Keratinocyte (primary cell): ENCODE results near the gene LAMB4. TPM values are rescaled to one million over a fixed set of nuclear protein-coding genes. Genes with fewer than 3 reads are reported as not detected.

Source experiments
- DNase-seq: peaks from one replicate; pipeline ENCODE4 v3.0.0-alpha.2; 2011; ENCODE audit warnings: low read depth, missing footprints, low spot score
- FAIRE-seq: peaks from 2 replicates; lab custom pipeline; 2011; peaks lifted over from hg19 to GRCh38; lab: Jason Lieb, UNC
- H2AFZ ChIP-seq: 2 replicates; pipeline ENCODE4 v1.6.0; 2012; ENCODE audit warnings: low read length, control low read depth, inconsistent platforms; ENCODE audit not compliant: control insufficient read depth
- H3K27ac ChIP-seq: 2 replicates; pipeline ENCODE4 v1.5.1; 2011; ENCODE audit warnings: low read length; ENCODE audit not compliant: control insufficient read depth, insufficient read depth
- H3K27me3 ChIP-seq: 3 replicates; pipeline ENCODE4 v1.6.0; 2011; ENCODE audit warnings: low read length; ENCODE audit not compliant: control insufficient read depth, insufficient read depth; ENCODE audit errors: extremely low read depth
- H3K36me3 ChIP-seq, 2 experiments: 2 replicates in 1 of 2; 3 replicates in 1 of 2; pipeline ENCODE4 v1.5.1; 2011; ENCODE audit warnings: low read length in 2 of 2, mild to moderate bottlenecking in 1 of 2; ENCODE audit not compliant: control insufficient read depth in 2 of 2, insufficient read depth in 2 of 2; ENCODE audit errors: extremely low read depth in 1 of 2
- H3K4me1 ChIP-seq: 3 replicates; pipeline ENCODE4 v1.5.1; 2011; ENCODE audit warnings: low read length; ENCODE audit not compliant: control insufficient read depth, insufficient read depth; ENCODE audit errors: extremely low read depth
- H3K4me2 ChIP-seq: 3 replicates; pipeline ENCODE4 v1.6.0; 2011; ENCODE audit warnings: low read depth, low read length; ENCODE audit not compliant: control insufficient read depth, insufficient read depth; ENCODE audit errors: extremely low read depth
- H3K4me3 ChIP-seq, 3 experiments: fragments of 200-600 bp in 1 of 3; sonication (generic) in 1 of 3; 2 replicates in 2 of 3; 3 replicates in 1 of 3; pipeline ENCODE4 v1.5.1; 2011 to 2016; ENCODE audit warnings: low read length in 3 of 3, mild to moderate bottlenecking in 3 of 3, control low read depth in 2 of 3, inconsistent platforms in 1 of 3, low read depth in 1 of 3, mixed read lengths in 1 of 3, mixed run types in 1 of 3, moderate library complexity in 1 of 3; ENCODE audit not compliant: control insufficient read depth in 2 of 3, insufficient read depth in 2 of 3; ENCODE audit errors: extremely low read depth in 1 of 3
- H3K79me2 ChIP-seq: 2 replicates; pipeline ENCODE4 v1.6.0; 2012; ENCODE audit warnings: low read length; ENCODE audit not compliant: control insufficient read depth, insufficient read depth
- H3K9ac ChIP-seq: 3 replicates; pipeline ENCODE4 v1.6.0; 2011; ENCODE audit warnings: low read length; ENCODE audit not compliant: control insufficient read depth, insufficient read depth; ENCODE audit errors: extremely low read depth
- H3K9me1 ChIP-seq: 3 replicates; pipeline ENCODE4 v1.6.0; 2011; ENCODE audit warnings: low read length; ENCODE audit not compliant: control insufficient read depth, insufficient read depth; ENCODE audit errors: extremely low read depth
- H3K9me3 ChIP-seq: 2 replicates; pipeline ENCODE4 v1.5.1; 2012; ENCODE audit warnings: low read depth, low read length; ENCODE audit not compliant: control insufficient read depth
- H4K20me1 ChIP-seq: 3 replicates; pipeline ENCODE4 v1.6.0; 2011; ENCODE audit warnings: low read length; ENCODE audit not compliant: control insufficient read depth, insufficient read depth; ENCODE audit errors: extremely low read depth
- CTCF ChIP-seq, 3 experiments: IDR thresholded peaks in 1 of 3; conservative IDR thresholded peaks in 1 of 3; optimal IDR thresholded peaks in 1 of 3; 2 replicates in 2 of 3; 3 replicates in 1 of 3; pipeline versions ENCODE3 to v1.5.1; 2011; ENCODE audit warnings: low read length in 3 of 3, mild to moderate bottlenecking in 3 of 3, moderate library complexity in 2 of 3, control low read depth in 1 of 3, inconsistent platforms in 1 of 3; ENCODE audit not compliant: insufficient read depth in 2 of 3; ENCODE audit errors: extremely low read depth in 1 of 3
- EZH2 ChIP-seq: IDR thresholded peaks from one replicate; pipeline ENCODE4 v1.6.1; 2012; ENCODE audit warnings: inconsistent platforms, mild to moderate bottlenecking, low read length, moderate library complexity
- dilution Hi-C: fragments of 300-500 bp; cut with MboI; formaldehyde crosslinking; loops from one replicate; pipeline ENCODE4 v1.7.0; 2020; ENCODE audit warnings: low sequenced_read_pairs; ENCODE audit not compliant: extremely low pct_ligation_motif_present
- polyA plus RNA-seq, 5 experiments: library from polyadenylated mRNA; depleted of rRNA in 3 of 5; stranded (reverse) in 3 of 5; stranded (forward) in 1 of 5; unstranded in 1 of 5; fragments of >200 nt; gene quantifications; 1 replicate in 1 of 5; 2 replicates in 3 of 5; 3 replicates in 1 of 5; pipeline versions ENCODE4 v1.2.1 to v1.2.3, GENCODE V29; 2011 to 2012; ENCODE audit warnings: missing spikeins in 2 of 5, low read depth in 1 of 5, low replicate concordance in 1 of 5

LAMB4 gene
- polyA plus RNA-seq, 1 donor (not counting 4 experiments of a cell fraction or from before 2014, with no cell fraction given), result 3.7 TPM

GRCh38 chr7:108149119-108149518, 19.0 kb upstream of the LAMB4 start:
- Histone ChIP-seq H3K27me3 (no peaks in the 10 kb centered on the region), H2AFZ (no peak overlapping the region), H4K20me1 (no peaks in the 10 kb centered on the region), H3K4me3 (no peak overlapping the region), H3K27ac (no peak overlapping the region), H3K4me2 (no peak overlapping the region), H3K4me1 (peaks cover 8% of the 10 kb centered on the region), H3K9ac (no peak overlapping the region), H3K36me3 (no peaks in the 10 kb centered on the region), H3K9me1 (no peaks in the 10 kb centered on the region), H3K9me3 (no peaks in the 10 kb centered on the region), H3K79me2 (no peaks in the 10 kb centered on the region)
- dilution Hi-C loops, result no loop called here
- DNase-seq, result no peak
- TF ChIP-seq EZH2, result no peak
- TF ChIP-seq CTCF (optimal IDR thresholded peaks at IDR 0.05 in 1 of 3, IDR thresholded peaks at IDR 0.05 in 1 of 3, conservative IDR thresholded peaks at IDR 0.05 in 1 of 3; ENCODE audit: extremely low read depth in 1 of 3, insufficient read depth in 2 of 3, low read length in 3 of 3), result no peak
- no peak for FAIRE-seq

GRCh38 chr7:108147031-108147563, 16.9 kb upstream of the LAMB4 start:
- dilution Hi-C loops, result no loop called here
- Histone ChIP-seq H3K9ac (no peak overlapping the region), H3K4me1 (peaks cover 8% of the 10 kb centered on the region), H3K4me3 (no peak overlapping the region), H3K27me3 (no peaks in the 10 kb centered on the region), H4K20me1 (no peaks in the 10 kb centered on the region), H3K36me3 (no peaks in the 10 kb centered on the region), H3K4me2 (no peak overlapping the region), H3K27ac (no peak overlapping the region), H3K9me1 (no peaks in the 10 kb centered on the region), H3K79me2 (no peaks in the 10 kb centered on the region), H3K9me3 (no peaks in the 10 kb centered on the region), H2AFZ (no peak overlapping the region)
- FAIRE-seq (no peak), DNase-seq (no peak)
- no peak for TF ChIP-seq EZH2
- no peak for TF ChIP-seq CTCF (optimal IDR thresholded peaks at IDR 0.05 in 1 of 3, IDR thresholded peaks at IDR 0.05 in 1 of 3, conservative IDR thresholded peaks at IDR 0.05 in 1 of 3; ENCODE audit: extremely low read depth in 1 of 3, insufficient read depth in 2 of 3, low read length in 3 of 3)
